GM23248 (cell line): ENCODE results near the gene CYFIP1. TPM values are rescaled to one million over a fixed set of nuclear protein-coding genes. Genes with fewer than 3 reads are reported as not detected.

ENCODE experiments used
- DNase-seq: peaks from one replicate; pipeline ENCODE4 v3.0.0-alpha.2; 2015
- H2AFZ ChIP-seq: fragments of 200-600 bp; sonication (generic); 2 replicates; pipeline ENCODE4 v1.6.1; 2016; ENCODE audit warnings: antibody characterized with exemption
- H3F3A ChIP-seq: fragments of 200-600 bp; sonication (generic); 2 replicates; pipeline ENCODE4 v1.6.1; 2016; ENCODE audit warnings: mild to moderate bottlenecking, antibody characterized with exemption, mixed run types; ENCODE audit not compliant: insufficient read depth
- H3K27ac ChIP-seq: fragments of 200-600 bp; sonication (generic); 2 replicates; pipeline ENCODE4 v1.5.1; 2016; ENCODE audit warnings: mild to moderate bottlenecking
- H3K27me3 ChIP-seq: fragments of 200-600 bp; sonication (generic); replicated peaks from 2 replicates; pipeline ENCODE4 v1.6.1; 2016; ENCODE audit warnings: mild to moderate bottlenecking; ENCODE audit not compliant: insufficient read depth
- H3K36me3 ChIP-seq: fragments of 200-600 bp; sonication (generic); 2 replicates; pipeline ENCODE4 v1.6.1; 2016; ENCODE audit warnings: low read depth, mild to moderate bottlenecking
- H3K4me1 ChIP-seq: fragments of 200-600 bp; sonication (generic); 2 replicates; pipeline ENCODE4 v1.6.1; 2016; ENCODE audit warnings: mild to moderate bottlenecking; ENCODE audit not compliant: insufficient read depth
- H3K4me2 ChIP-seq: fragments of 200-600 bp; sonication (generic); one replicate; pipeline ENCODE4 v1.6.1; 2016; ENCODE audit warnings: mild to moderate bottlenecking; ENCODE audit not compliant: unreplicated experiment
- H3K4me3 ChIP-seq: fragments of 200-600 bp; sonication (generic); 2 replicates; pipeline ENCODE4 v1.5.1; 2016; ENCODE audit warnings: mild to moderate bottlenecking
- H3K79me2 ChIP-seq: fragments of 200-600 bp; sonication (generic); 2 replicates; pipeline ENCODE4 v1.6.1; 2016; ENCODE audit warnings: mild to moderate bottlenecking; ENCODE audit not compliant: insufficient read depth
- H3K9ac ChIP-seq: fragments of 200-600 bp; sonication (generic); 2 replicates; pipeline ENCODE4 v1.6.1; 2016; ENCODE audit warnings: mild to moderate bottlenecking
- H3K9me2 ChIP-seq: fragments of 200-600 bp; sonication (generic); 2 replicates; pipeline ENCODE4 v1.6.1; 2016; ENCODE audit warnings: mixed run types, mild to moderate bottlenecking, moderate library complexity; ENCODE audit not compliant: insufficient read depth
- H3K9me3 ChIP-seq: fragments of 200-600 bp; sonication (generic); one replicate; pipeline ENCODE4 v1.6.1; 2017; ENCODE audit warnings: low read depth
- H4K20me1 ChIP-seq: fragments of 200-600 bp; sonication (generic); 2 replicates; pipeline ENCODE4 v1.6.0; 2016; ENCODE audit not compliant: insufficient read depth
- EZH2 ChIP-seq: fragments of 200-600 bp; sonication (generic); IDR thresholded peaks from 2 replicates; pipeline ENCODE4 v1.6.1; 2018; ENCODE audit warnings: antibody characterized with exemption, mild to moderate bottlenecking; ENCODE audit not compliant: insufficient read depth, poor library complexity, severe bottlenecking
- EZH2phosphoT487 ChIP-seq: fragments of 200-600 bp; sonication (generic); IDR thresholded peaks from 2 replicates; pipeline ENCODE4 v1.6.1; 2018; ENCODE audit warnings: antibody characterized with exemption, moderate library complexity, mild to moderate bottlenecking, low read depth; ENCODE audit not compliant: insufficient read depth
- WGBS, 2 experiments: methylation state at CpG; one replicate each; pipeline ENCODE4 v1.1.6; 2015 to 2017; ENCODE audit warnings: low lambda C conversion rate in 2 of 2, low coverage in 1 of 2; ENCODE audit errors: missing lambda C conversion rate in 2 of 2; 5-methylcytosine and 5-hydroxymethylcytosine counted together
- in situ Hi-C: fragments of 300-500 bp; cut with MboI; formaldehyde crosslinking; loops from 2 replicates; pipeline ENCODE4 v1.15.0; 2020
- polyA plus RNA-seq: library from polyadenylated mRNA; unstranded; fragments of >200 nt; fragmentation: Nextera tagmentation; extraction: Ambion mirVana; gene quantifications from 2 replicates; pipeline ENCODE4 v1.2.1, GENCODE V29; 2016
- total RNA-seq: library from RNA; depleted of rRNA; stranded (reverse); fragments of >200 nt; shearing (Covaris generic); gene quantifications from 2 replicates; pipeline ENCODE4 v1.2.3, GENCODE V29; 2014

CYFIP1 gene
- total and polyA plus RNA-seq, 2 experiments from 2014 or later: 80.5 to 129 TPM

- Histone ChIP-seq H4K20me1 (no peaks in the 10 kb centered on the region), H3K79me2 (no peaks in the 10 kb centered on the region), H3F3A (no peaks in the 10 kb centered on the region), H3K27me3 (no peaks in the 10 kb centered on the region), H3K4me2 (no peak overlapping the region), H2AFZ (no peak overlapping the region), H3K36me3 (peaks cover 46% of the 10 kb centered on the region), H3K9me2 (no peaks in the 10 kb centered on the region), H3K27ac (no peak overlapping the region), H3K9me3 (no peaks in the 10 kb centered on the region), H3K4me1 (peaks cover 2% of the 10 kb centered on the region; the same call in 1 of the 2 replicates), H3K9ac (no peak overlapping the region), H3K4me3 (no peak overlapping the region)
- no peak for TF ChIP-seq EZH2phosphoT487
- TF ChIP-seq EZH2: no peak
- in situ Hi-C loops: no loop called here
- DNase-seq: no peak
- WGBS, 2 experiments: 91 to 92% methylated on average over 13 of the region's 13 CpGs
These were observed 66.4 kb downstream of the CYFIP1 start for GRCh38 chr15:22913646-22914380.

GRCh38 chr15:22912256-22912655 is 67.9 kb downstream of the CYFIP1 start:
- H3K9ac ChIP-seq: no peak overlapping the region
- H3K9me2 ChIP-seq: no peaks in the 10 kb centered on the region
- peaks cover 41% of the 10 kb centered on the region for H3K36me3 ChIP-seq
- no peaks in the 10 kb centered on the region for H3F3A ChIP-seq
- in situ Hi-C loops: no loop called here
- no peaks in the 10 kb centered on the region for H3K4me1 ChIP-seq
- no peak for TF ChIP-seq EZH2
- no peak for TF ChIP-seq EZH2phosphoT487
- no peaks in the 10 kb centered on the region for H3K27me3 ChIP-seq
- H4K20me1 ChIP-seq: no peaks in the 10 kb centered on the region
- no peak overlapping the region for H3K27ac ChIP-seq
- 96 to 98% methylated on average over 12 of the region's 12 CpGs for WGBS, 2 experiments
- DNase-seq: no peak
- no peaks in the 10 kb centered on the region for H3K79me2 ChIP-seq
- H3K9me3 ChIP-seq: no peaks in the 10 kb centered on the region
- no peak overlapping the region for H3K4me2 ChIP-seq
- no peak overlapping the region for H3K4me3 ChIP-seq
- H2AFZ ChIP-seq: no peak overlapping the region

- H3K4me3 ChIP-seq: no peak overlapping the region
- H3F3A ChIP-seq: no peaks in the 10 kb centered on the region
- no peaks in the 10 kb centered on the region for H3K79me2 ChIP-seq
- in situ Hi-C loops: no loop called here
- DNase-seq: no peak
- no peak overlapping the region for H3K9ac ChIP-seq
- no peak overlapping the region for H2AFZ ChIP-seq
- WGBS, 2 experiments: 92 to 95% methylated on average over 8 of the region's 8 CpGs
- peaks cover 40% of the 10 kb centered on the region for H3K36me3 ChIP-seq
- H3K4me2 ChIP-seq: no peak overlapping the region
- H3K27ac ChIP-seq: no peak overlapping the region
- no peaks in the 10 kb centered on the region for H3K9me3 ChIP-seq
- no peaks in the 10 kb centered on the region for H3K9me2 ChIP-seq
- no peaks in the 10 kb centered on the region for H4K20me1 ChIP-seq
- H3K27me3 ChIP-seq: no peaks in the 10 kb centered on the region
- TF ChIP-seq EZH2: no peak
- TF ChIP-seq EZH2phosphoT487: no peak
- H3K4me1 ChIP-seq: no peaks in the 10 kb centered on the region
These were observed 68.9 kb downstream of the CYFIP1 start for GRCh38 chr15:22911306-22911705.

GRCh38 chr15:22908830-22909229 is 71.3 kb downstream of the CYFIP1 start:
- Histone ChIP-seq H2AFZ (no peak overlapping the region), H3K79me2 (no peaks in the 10 kb centered on the region), H3F3A (no peaks in the 10 kb centered on the region), H3K4me3 (no peak overlapping the region), H3K36me3 (peaks cover 37% of the 10 kb centered on the region), H3K27ac (no peak overlapping the region), H3K9me2 (no peaks in the 10 kb centered on the region), H3K9ac (no peak overlapping the region), H4K20me1 (no peaks in the 10 kb centered on the region), H3K4me1 (no peaks in the 10 kb centered on the region), H3K4me2 (no peak overlapping the region), H3K9me3 (no peaks in the 10 kb centered on the region), H3K27me3 (no peaks in the 10 kb centered on the region)
- DNase-seq: no peak
- 89 to 90% methylated on average over 9 of the region's 9 CpGs for WGBS, 2 experiments
- no peak for TF ChIP-seq EZH2
- no peak for TF ChIP-seq EZH2phosphoT487
- in situ Hi-C loops: no loop called here
